Lower leg skin (tissue), 3 donors: Measurements from ENCODE around the gene BANP.

Source experiments
- CTCF ChIP-seq, 3 donors: fragments of 450-650 bp; IDR thresholded peaks; one replicate each; pipeline ENCODE4 v1.5.1; 2016; ENCODE audit warnings: antibody characterized with exemption in 3 of 3, mild to moderate bottlenecking in 3 of 3, moderate library complexity in 2 of 3
- POLR2A ChIP-seq, 2 donors: fragments of 450-650 bp; IDR thresholded peaks; one replicate each; pipeline ENCODE4 v1.6.1; 2016 to 2017; ENCODE audit warnings: antibody characterized with exemption in 2 of 2, mild to moderate bottlenecking in 1 of 2, moderate library complexity in 1 of 2

DNA sequence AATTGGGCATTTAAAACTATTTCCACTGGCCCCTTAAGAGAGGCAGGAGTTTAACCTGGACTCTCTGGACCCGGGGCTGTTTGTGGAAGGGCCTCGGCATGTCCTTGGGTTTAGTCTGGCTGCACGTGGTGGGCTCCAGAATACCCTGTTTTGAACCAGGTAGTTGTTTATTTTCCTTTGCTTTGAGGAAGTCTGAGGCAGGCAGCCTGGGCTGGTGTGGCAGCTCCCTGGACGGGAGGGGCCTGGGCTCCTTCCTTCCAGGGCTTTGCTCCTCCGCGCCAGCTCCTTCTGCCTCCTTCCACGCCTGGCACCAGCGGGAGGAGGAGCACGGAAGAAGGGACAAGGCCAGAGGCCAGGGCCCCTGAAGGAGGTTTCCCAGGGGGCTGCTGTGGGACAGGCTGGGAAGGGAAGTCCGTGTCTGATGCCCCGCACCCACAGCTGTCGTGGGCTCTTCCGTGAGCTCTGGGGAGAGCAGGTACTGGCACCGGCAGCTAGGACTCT is 15.5 kb downstream of the BANP start:
- TF ChIP-seq POLR2A (IDR thresholded peaks at IDR 0.05) (no peak), CTCF (IDR thresholded peaks at IDR 0.05) (no peak)
